GM19099 (cell line): ENCODE measurements around the gene TSPAN32.

Experiments used
- POLR2A ChIP-seq: IDR thresholded peaks from 3 replicates; pipeline ENCODE4 v1.6.1; 2011; ENCODE audit warnings: low read depth; ENCODE audit not compliant: insufficient read length; ENCODE audit errors: extremely low read depth

The TSPAN32 gene

GRCh38 chr11:2263724-2264360 lies 38.0 kb upstream of the TSPAN32 start:
- TF ChIP-seq POLR2A, result no peak

- no peak for TF ChIP-seq POLR2A
Observed at GRCh38 chr11:2264366-2265053, 37.3 kb upstream of the TSPAN32 start.

GRCh38 chr11:2265396-2265795 lies 36.4 kb upstream of the TSPAN32 start:
- TF ChIP-seq POLR2A, result no peak

- no peak for TF ChIP-seq POLR2A
Observed at GRCh38 chr11:2265854-2266585, 35.8 kb upstream of the TSPAN32 start.

GRCh38 chr11:2266586-2267305 lies 35.1 kb upstream of the TSPAN32 start:
- TF ChIP-seq POLR2A, result no peak

GRCh38 chr11:2267306-2267850 lies 34.4 kb upstream of the TSPAN32 start:
- TF ChIP-seq POLR2A, result no peak

GRCh38 chr11:2267851-2268728 lies 33.7 kb upstream of the TSPAN32 start:
- no peak for TF ChIP-seq POLR2A

- no peak for TF ChIP-seq POLR2A
Observed at GRCh38 chr11:2268729-2269600, 32.8 kb upstream of the TSPAN32 start.

- TF ChIP-seq POLR2A, result no peak
Observed at GRCh38 chr11:2269601-2270321, 32.1 kb upstream of the TSPAN32 start.

GRCh38 chr11:2270322-2271076 lies 31.3 kb upstream of the TSPAN32 start, which contains the start of gene ASCL2:
Gene ASCL2, minus strand, starts transcription at chr11:2270588. Its CDS starts 256 bp downstream, at chr11:2270332.
- TF ChIP-seq POLR2A, result no peak

- no peak for TF ChIP-seq POLR2A
Observed at GRCh38 chr11:2271077-2271326, 30.8 kb upstream of the TSPAN32 start.
